Ovary (tissue), 3 donors: ENCODE measurements around the gene CCDC106.

ENCODE experiments used
- CTCF ChIP-seq, 3 donors: fragments of 450-650 bp in 2 of 3; fragments of 200-600 bp in 1 of 3; IDR thresholded peaks; one replicate each; pipeline versions ENCODE4 v1.5.1 to v1.8.0; 2016 to 2022; ENCODE audit warnings: antibody characterized with exemption in 3 of 3, mild to moderate bottlenecking in 1 of 3
- EP300 ChIP-seq: sonication (generic); formaldehyde crosslinking; IDR thresholded peaks from one replicate; pipeline ENCODE4 v1.6.1; 2017; ENCODE audit warnings: antibody characterized with exemption
- POLR2A ChIP-seq: fragments of 450-650 bp; IDR thresholded peaks from one replicate; pipeline ENCODE4 v1.6.1; 2017; ENCODE audit warnings: antibody characterized with exemption, mild to moderate bottlenecking, moderate library complexity
- donor health status: DM: no; HTN: no; CAD: no.

- TF ChIP-seq EP300 (no peak), CTCF (IDR thresholded peaks at IDR 0.05) (no peak), POLR2A (no peak)
Observed at GRCh38 chr19:55667006-55667381, 19.0 kb downstream of the CCDC106 start.
